ENCODE measurements around the gene TRIM32.

The TRIM32 gene

GRCh38 chr9:116697362-116697761, 10.3 kb downstream of the TRIM32 start:
- TF ChIP-seq CTCF (IDR thresholded peaks at IDR 0.05): no peak
- no peak for DNase-seq (ENCODE audit: low spot score)
- no peak overlapping the region for H3K27ac ChIP-seq
- H3K4me3 ChIP-seq: no peak overlapping the region

DNA sequence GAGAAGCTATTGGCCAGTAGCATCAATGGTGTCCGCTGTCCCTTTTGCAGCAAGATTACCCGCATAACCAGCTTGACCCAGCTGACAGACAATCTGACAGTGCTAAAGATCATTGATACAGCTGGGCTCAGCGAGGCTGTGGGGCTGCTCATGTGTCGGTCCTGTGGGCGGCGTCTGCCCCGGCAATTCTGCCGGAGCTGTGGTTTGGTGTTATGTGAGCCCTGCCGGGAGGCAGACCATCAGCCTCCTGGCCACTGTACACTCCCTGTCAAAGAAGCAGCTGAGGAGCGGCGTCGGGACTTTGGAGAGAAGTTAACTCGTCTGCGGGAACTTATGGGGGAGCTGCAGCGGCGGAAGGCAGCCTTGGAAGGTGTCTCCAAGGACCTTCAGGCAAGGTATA, 10.8 kb downstream of the TRIM32 start:
- TF ChIP-seq CTCF (IDR thresholded peaks at IDR 0.05): no peak
- no peak for DNase-seq (ENCODE audit: low spot score)
- Histone ChIP-seq H3K27ac (no peak overlapping the region), H3K4me3 (no peak overlapping the region)

DNA sequence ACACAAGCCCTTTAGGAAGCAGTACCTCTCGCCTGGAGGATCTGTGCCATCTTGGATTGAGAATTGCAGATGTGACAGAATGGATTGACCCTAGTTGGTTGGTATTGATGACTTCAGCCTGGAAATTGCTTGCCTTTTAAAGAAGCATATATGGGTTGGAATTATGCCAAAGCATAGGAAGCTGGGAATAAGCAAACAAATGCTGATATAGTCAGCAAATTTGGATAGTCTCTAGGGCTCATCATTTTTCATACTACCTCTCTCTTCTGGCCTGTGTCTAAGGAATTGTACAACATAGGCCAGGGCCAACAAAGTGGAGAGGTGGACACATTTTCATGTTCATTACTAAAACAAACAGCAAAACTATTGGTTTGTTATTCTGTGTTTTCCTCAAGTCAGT, 13.2 kb downstream of the TRIM32 start:
- DNase-seq (ENCODE audit: low spot score): no peak
- H3K27ac ChIP-seq: no peak overlapping the region
- TF ChIP-seq CTCF (IDR thresholded peaks at IDR 0.05): no peak
- H3K4me3 ChIP-seq: no peak overlapping the region

GRCh38 chr9:116700882-116701865, 14.1 kb downstream of the TRIM32 start:
- H3K4me3 ChIP-seq: no peak overlapping the region
- H3K27ac ChIP-seq: no peak overlapping the region
- no peak for DNase-seq (ENCODE audit: low spot score)
- TF ChIP-seq CTCF (IDR thresholded peaks at IDR 0.05): no peak

DNA sequence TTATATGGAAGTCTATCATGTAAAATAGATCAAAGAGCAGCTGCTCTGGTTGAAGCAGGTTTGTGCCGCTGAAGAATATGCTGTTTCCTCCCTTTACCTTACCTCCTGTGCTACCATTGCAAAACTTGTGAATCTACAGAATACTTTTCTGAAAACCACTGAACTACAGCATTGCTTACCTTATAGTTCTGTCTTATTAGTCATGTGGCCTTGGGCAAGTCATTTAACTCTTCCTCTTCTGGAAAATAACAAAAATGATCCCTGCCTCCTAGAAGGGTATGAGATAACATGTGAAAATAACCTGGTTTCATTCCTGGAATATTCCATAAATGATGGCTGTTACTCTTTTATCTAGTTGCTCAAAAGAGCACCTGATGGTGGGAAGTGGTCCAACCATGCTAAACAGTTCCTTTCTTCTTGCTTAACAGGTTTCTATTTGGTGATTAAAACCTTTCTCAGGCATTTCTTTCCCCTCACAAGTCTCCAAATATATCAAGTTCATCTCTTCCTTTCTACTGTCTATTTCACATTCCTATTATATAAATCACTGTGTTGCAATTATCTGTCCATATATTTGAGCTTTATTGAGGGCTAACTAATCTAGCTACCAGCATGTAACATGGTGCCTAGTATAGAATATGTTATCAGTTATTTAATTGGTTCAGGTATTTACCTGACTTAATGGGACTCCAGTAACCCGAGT, 15.0 kb downstream of the TRIM32 start:
- no peak overlapping the region for H3K4me3 ChIP-seq
- TF ChIP-seq CTCF (IDR thresholded peaks at IDR 0.05): no peak
- DNase-seq (ENCODE audit: low spot score): no peak
- no peak overlapping the region for H3K27ac ChIP-seq

GRCh38 chr9:116703634-116704033, 16.5 kb downstream of the TRIM32 start:
- no peak overlapping the region for H3K27ac ChIP-seq
- TF ChIP-seq CTCF (IDR thresholded peaks at IDR 0.05): no peak
- DNase-seq (ENCODE audit: low spot score): no peak

More at GRCh38 chr9:116703634-116704033, 16.5 kb downstream of the TRIM32 start:
- no peak overlapping the region for H3K4me3 ChIP-seq
